Measurements from ENCODE around the gene RAB11B.
A peak's percentile ranks its signal among the peaks of the same experiment; 100 is the strongest.
"Not testable (repeated sequence)": the region's sequence is repeated elsewhere in the genome, so short reads cannot be mapped to it uniquely, and the experiment has no call there.

The RAB11B gene

DNA sequence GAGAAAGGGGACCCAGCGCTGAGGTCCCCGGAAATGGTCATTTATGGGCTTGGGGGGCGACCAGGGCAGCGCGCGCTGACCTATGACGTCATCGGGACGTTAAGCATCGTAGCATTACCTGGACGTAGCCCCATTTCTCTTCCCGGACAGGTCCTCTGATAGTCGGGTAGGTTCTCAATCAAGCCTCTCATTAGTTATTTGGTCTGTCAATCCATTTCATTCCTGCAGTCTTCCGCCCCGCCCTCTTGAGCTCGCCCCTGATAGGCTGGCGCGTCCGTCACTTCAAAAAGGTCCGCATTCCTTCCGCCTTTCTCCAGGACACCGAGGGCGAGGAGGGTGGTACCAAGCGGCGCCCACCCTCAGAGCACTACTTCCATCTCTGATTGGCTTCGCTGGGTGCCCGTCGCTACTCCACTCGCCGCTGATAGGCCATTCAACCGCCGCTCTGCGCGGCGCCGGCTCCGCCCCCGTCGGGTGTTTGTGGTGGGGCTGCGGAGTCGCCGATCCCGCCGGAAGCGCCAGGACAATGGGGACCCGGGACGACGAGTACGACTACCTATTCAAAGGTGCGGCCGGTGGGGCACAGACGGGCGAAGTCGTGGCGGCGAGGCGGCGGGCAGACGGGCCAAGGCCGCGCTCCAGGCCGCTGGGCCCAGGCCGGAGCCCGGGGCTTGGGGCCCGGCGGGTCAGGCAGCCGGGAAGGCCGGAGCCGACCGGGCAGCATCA is at the start of gene RAB11B:
TSS of gene RAB11B (plus strand) at position 470 of the 726 bp plus-strand sequence. CDS start at position 527, 57 bp downstream.
- peak; percentile 97 for FAIRE-seq

DNA sequence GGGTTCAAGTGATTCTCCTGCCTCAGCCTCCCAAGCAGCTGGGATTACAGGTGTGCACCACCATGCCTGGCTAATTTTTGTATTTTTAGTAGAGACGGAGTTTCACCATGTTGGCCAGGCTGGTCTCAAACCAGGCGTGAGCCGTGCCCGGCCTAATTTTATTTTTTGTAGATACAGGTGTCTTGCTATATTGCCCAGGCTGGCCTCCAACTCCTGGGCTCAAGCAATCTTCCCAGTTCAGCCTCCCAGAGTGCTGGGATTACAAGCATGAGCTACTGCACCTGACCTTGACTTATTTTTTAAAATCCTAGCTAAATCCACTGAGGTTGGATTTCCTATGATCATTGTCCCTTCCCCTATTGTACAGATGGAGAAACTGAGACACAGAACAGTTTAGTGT is 48.7 kb upstream of the RAB11B start:
- FAIRE-seq, result not testable (repeated sequence)

DNA sequence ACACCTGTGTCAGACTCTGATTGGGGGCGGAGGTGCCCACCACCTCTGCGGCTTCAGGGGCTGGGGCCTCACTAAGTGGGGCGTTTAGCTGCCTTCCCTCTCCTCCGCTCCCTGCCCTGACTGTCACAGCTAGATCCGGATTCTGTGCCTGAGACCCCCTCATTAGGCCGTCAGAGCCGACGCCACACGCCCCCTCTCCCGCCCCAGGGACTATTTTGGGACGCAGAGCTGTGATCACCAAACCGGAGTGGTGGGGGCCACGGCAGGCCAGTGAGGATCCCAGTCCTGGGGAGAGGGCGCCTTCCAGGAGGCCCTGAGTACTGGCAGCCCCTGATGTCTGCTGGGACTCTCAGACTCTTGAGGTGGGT is 47.9 kb upstream of the RAB11B start:
- FAIRE-seq, result no peak

DNA sequence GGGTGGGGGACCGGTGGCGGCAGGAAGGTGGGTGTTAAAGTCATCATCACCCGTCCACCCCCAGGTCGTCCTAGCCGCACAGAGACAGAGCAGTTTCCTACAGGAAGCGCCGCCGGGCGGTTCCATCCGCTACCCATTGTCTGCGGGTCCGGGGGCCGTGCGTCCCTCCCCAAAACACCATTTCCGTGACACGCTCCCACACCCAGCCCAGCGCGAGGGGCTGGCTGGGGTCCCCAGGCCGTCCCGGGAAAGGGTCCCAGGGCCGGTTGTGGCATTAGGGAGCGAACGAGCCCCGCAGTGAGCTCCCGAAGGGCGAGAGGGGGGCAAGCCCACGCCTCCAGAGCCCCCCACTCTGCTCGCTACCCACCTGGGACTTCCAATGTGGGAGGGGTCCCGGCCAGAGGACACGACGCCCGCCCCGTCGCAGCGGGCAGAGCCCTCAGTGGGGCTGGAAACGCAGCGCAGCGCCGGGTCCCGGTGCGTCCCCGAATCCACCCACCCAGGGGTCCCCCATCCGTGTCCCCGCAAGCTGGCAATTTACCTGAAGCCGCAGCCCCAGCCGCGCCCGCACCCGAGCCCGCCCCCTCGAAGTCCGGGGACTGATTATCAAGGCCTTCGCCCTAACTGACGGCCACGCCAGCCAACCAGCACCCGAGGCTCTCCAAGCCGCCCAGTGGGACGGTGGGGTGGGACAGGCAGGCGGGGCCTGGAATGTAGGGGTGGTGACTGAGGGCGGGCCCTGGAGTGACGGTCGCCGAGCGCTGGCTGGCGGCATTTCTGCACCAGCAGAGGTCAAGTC is 47.3 kb upstream of the RAB11B start, which contains the start of gene KANK3:
TSS of gene KANK3 (minus strand) at position 579 of the 799 bp plus-strand sequence. CDS start 5,434 bp downstream, outside the sequence.
- no peak for FAIRE-seq

DNA sequence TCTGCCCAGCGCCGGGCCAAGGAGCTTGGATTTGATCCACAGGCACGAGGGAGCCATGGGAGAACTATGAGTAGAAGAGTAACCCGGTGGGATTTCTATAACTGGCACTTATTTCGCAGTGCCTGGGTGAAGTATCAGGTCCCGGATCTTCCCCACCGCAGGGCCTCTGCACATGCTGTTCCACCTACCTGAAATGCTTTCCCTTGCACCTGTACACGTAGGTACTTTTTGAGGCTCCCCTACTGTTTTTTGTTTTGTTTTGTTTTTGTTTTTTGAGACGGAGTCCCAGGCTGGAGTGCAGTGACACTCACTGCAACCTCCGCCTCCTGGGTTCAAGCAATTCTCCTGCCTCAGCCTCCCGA is 46.7 kb upstream of the RAB11B start:
- FAIRE-seq, result no peak

DNA sequence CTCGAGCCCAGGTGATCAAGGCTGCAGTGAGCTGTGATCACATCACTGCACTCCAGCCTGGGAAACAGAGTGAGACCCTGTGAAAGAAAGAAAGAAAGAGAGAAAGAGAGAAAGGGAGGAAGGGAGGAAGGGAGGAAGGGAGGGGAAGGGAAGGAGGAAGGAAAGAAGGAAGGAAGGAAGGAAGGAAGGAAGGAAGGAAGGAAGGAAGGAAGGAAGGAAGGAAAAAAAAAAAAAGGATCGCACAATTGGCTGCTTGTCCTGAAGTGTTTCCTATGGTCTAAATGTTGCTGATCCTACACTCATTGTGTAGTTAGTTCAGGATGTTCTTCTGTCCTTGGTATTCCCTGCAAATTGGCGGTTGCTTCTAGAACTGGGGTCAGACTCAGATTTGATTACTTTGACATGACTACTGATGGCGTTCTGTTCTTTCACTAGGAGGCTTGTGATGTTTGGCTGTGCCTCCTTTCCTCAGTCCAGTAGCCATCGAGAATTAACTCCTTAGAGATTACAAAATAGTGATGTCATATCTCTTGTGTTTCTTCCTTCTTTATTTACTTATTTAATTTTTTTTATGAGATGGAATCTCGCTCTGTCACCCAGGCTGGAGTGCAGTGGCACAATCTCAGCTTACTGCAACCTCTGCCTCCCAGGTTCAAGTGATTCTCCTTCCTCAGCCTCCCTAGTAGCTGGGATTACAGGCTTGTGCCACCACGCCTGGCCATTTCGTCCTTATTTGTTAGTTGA is 40.4 kb upstream of the RAB11B start:
- FAIRE-seq, result not testable (repeated sequence)

DNA sequence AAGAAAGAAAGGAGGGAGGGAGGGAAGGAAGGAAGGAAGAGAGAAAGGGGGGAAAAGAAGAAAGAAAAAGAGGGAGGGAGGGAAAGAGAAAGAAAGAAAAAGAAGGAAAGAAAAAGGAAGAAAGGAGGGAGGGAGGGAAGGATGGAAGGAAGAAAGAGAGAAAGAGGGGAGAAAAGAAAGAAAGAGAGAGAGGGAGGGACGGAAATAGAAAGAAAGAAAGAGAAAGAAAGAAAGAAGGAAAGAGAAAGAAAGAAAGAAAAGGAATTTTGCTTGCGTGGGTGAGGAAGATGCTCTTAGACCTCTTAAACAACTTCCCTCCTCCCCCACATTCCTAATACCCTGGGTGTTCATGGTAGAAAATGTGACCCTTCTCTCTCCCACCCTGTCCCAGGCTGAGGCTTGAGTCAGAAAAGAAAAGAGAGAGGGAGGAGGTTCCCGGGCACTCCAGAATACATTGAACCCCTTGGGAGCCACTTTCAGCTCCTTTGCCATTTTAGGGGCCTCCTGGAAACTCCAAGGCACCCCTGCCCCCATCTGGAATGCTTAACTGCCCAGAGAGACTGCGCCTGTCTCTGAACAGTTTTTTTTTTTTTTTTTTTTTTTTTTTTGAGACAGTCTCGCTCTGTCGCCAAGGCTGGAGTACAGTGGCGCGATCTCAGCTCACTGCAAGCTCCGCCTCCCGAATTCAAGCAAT is 37.9 kb upstream of the RAB11B start:
- no peak for FAIRE-seq

DNA sequence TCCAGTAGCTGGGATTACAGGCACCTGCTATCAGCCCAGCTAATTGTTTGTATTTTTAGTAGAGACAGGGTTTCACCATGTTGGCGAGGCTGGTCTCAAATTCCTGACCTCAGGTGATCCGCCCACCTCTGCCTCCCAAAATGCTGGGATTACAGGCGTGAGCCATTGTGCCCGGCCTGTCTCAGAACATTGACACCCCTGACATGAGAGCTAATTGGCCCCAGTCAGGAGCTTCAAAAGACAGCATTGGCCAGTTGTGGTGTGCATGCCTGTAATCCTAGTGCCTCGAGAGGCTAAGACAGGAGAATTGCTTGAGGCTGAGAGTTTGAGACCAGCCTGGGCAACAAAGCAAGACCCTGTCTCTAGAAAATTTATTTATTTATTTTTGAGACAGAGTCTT is 37.3 kb upstream of the RAB11B start:
- FAIRE-seq, result not testable (repeated sequence)

DNA sequence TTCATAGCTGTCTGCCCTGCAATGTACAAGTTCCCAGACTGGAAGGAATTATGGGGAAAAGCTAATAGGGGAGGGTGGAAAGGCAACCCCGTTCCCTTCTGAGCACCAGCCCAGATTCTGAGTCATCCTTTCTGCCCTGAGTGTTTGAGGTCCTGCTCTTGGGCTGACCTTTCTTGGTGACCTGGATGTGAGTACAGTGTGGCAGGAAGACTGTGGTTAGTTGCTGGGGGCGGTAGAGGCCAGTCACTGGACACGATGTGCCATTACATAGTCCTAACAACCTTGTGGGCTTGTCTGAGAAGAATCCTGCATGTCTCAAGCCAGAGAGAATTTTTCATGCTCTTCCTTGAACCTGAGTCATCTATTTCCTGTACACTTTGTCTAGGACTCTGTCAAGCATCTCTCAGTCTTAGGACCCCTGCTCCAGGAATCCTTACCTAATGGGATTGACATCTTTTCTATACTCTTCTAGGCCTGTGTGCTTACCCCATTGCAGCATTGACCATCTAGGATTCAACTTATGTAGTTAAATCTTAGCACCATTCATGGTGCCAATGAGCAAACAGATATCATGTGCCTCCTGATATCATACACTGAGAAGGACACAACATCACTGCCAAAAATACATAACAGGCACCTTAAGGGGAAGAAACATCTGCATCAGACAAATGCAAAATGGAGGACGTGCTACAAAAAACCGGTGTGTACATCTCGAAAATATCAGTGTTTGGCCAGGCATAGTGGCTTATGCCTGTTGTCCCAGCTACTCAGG is 34.3 kb upstream of the RAB11B start:
- FAIRE-seq, result no peak

DNA sequence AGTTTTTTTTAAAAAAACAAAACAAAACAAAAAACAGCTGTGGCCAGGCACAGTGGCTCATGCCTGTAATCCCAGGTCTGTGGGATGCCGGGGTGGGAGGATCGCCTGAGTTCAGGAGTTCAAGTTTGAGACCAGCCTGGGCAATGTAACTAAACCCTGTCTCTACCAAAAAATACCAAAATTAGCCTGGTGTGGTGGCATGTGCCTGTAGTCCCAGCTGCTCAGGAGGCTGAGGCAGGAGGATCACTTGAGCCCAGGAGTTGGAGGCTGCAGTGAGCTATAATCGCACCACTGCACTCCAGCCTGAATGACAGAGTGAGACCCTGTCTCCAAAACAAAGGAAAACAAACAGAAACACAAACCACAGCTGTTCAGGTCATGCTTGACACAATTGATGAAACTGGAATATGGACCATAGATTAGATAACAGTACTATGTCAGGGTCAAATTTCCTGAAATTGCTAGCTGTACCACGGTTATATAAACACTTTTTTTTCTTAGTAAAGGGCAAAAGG is 33.1 kb upstream of the RAB11B start:
- FAIRE-seq, result no peak

DNA sequence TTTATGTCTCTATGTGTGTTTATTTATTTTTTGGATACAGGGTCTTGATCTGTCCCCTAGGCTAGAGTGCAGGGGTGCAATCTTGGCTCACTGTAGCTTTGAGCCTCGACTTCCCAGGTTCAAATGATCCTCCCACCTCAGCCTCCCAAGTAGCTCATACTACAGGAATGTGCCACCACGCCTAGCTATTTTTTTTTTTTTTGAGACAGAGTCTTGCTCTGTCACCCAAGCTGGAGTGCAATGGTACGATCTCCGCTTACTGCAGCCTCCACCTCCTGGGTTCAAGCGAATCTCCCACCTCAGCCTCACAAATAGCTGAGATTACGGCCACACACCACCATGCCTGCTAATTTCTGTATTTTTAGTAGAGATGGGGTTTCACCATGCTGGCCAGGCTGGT is 31.2 kb upstream of the RAB11B start:
- no peak for FAIRE-seq

DNA sequence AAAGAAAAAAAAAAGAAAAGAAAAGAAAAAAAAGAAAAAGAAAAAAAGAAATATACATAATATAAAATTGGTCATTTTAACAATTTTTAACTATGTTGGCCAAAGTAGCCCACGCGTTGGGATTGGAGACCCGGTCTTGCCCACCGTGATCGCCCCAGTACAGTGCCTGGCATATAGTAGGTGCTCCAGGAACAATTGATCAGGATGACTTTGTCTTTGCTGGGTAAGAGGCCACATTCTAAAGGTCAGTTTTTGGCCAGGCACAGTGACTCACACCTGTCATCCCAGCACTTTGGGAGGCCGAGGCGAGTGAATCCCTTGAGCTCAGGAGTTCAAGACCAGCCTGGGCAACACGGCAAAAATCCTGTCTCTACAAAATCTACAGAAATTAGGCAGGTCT is 30.0 kb upstream of the RAB11B start:
- no peak for FAIRE-seq

DNA sequence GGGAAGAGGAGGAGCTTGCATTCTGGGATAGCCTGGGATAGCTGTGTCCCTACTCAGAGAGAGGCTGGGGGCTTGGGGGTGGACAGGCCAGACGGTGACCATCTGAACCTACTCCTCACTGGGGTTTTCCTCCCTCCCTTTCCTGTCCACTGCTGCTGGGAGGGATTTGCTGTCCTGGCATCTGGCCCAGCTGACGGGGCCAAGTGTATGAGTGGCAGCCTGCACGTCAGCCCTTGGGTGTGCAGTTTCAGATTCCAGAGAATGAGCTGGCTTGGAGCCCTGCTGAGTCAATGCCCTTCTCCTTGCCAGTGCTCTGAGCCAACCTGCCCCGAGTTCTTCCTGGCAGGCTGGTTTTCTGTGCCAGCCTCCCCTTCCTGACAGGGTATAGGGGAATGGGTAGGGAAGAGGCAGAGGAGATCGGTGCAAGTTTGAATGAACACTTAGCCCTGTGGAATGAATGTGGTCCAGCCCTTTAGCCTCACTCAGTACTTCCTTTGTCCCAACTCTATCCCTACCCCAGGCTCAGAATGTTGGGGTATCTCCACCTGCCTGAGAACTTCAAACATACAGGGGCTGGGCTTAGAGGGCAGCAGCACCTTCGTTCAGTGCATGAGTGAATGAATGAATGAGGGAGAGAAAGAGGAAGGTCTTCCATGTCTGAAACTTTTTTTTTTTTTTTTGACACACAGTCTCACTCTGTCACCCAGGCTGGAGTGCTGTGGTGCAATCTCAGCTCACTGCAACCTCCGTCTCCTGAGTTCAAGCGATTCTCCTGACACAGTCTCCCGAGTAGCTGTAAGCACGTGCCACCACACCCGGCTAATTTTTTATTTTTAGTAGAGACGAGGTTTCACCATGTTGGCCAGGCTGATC is 28.0 kb upstream of the RAB11B start:
- FAIRE-seq, result no peak

DNA sequence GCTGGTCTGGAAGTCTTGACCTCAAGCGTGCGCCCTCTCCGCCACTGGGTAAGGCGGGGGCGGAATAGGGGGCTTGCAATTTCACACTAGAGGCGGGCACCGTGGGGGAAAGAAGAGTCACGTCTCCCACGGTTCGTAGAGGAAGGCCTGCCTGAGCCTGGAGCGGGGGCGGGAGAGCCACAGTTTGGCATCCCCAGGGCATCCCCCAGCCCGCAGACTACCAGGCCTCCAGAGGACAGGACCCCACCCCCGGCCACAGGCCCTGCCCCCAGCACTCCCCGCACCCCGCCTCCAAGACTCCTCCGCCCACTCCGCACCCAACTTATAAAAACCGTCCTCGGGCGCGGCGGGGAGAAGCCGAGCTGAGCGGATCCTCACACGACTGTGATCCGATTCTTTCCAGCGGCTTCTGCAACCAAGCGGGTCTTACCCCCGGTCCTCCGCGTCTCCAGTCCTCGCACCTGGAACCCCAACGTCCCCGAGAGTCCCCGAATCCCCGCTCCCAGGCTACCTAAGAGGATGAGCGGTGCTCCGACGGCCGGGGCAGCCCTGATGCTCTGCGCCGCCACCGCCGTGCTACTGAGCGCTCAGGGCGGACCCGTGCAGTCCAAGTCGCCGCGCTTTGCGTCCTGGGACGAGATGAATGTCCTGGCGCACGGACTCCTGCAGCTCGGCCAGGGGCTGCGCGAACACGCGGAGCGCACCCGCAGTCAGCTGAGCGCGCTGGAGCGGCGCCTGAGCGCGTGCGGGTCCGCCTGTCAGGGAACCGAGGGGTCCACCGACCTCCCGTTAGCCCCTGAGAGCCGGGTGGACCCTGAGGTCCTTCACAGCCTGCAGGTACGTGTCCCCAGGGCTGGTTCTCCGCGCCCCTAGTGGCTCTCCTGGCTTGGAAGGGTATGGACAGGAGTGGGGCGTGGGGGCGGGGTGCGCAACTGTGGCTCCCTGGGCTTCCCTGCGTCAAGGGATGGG is 26.1 kb upstream of the RAB11B start, which contains the start of gene ANGPTL4:
TSS of gene ANGPTL4 (plus strand) at position 353 of the 969 bp plus-strand sequence. CDS start at position 520, 167 bp downstream.
- FAIRE-seq, result no peak

DNA sequence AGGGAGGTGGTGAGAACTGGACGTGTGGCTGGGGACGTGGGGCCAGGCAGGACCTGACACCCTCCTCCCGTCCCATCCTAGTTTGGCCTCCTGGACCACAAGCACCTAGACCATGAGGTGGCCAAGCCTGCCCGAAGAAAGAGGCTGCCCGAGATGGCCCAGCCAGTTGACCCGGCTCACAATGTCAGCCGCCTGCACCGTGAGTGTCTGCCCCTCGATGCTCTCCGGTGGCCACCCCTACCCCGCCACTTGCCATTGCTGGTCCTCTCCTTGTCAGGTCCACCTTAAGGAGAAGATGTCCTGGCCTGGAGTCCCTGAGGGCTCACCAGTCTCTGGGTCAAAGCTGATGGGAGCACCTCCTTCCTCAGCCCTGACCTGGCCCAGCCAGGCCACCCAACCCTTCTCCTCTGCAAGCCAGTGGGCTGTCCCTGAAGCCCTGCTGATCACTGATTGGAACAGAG is 24.0 kb upstream of the RAB11B start:
- FAIRE-seq, result no peak

DNA sequence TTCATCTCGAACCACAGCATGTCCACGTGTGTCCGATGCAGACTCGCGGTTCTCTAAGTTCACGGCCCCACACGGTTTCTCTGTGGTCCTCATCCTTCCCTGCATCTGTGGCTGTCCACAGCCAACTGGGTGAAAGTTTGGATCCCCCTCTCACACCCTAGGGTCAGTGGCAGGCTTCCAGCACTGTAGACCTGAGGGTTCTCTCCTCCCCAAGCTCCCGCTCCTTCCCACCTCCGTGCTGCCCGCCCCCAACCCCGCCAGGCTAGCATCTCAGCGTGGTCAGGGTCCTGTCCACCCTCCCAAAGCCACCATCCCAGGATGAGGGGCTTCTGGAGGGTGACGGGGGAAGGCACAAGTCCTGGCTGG is 23.2 kb upstream of the RAB11B start:
- no peak for FAIRE-seq

DNA sequence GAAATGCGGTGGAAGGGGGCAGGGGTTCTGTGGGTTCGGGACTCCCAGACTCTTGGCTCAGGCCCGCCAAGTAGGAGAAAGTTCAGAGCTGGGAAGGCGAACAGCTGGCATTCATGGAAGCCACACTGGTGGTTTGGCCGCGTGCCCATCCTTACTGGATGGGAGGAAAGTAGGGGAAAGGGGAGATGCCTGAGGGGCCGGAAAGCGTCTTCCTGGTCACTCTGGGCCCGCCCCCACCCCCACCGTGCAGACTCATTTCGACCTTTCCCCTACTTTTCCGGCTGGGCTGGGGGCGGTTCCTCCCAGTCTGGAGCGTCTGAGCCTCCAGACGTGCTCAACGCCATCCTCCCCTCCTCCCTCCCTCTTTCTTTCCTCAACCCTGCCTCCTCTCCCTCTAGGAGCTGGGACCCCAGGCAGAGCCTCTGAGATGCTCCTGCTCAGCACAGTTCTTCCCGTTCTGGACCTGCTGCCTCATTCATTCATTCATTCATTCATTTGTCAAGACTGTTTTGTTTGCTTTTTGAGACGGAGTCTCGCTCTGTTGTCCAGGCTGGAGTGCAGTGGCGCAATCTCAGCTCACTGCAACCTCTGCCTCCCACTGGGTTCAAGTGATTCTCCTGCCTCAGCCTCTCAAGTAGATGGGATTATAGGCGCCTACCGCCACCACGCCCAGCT is 22.7 kb upstream of the RAB11B start:
- no peak for FAIRE-seq

DNA sequence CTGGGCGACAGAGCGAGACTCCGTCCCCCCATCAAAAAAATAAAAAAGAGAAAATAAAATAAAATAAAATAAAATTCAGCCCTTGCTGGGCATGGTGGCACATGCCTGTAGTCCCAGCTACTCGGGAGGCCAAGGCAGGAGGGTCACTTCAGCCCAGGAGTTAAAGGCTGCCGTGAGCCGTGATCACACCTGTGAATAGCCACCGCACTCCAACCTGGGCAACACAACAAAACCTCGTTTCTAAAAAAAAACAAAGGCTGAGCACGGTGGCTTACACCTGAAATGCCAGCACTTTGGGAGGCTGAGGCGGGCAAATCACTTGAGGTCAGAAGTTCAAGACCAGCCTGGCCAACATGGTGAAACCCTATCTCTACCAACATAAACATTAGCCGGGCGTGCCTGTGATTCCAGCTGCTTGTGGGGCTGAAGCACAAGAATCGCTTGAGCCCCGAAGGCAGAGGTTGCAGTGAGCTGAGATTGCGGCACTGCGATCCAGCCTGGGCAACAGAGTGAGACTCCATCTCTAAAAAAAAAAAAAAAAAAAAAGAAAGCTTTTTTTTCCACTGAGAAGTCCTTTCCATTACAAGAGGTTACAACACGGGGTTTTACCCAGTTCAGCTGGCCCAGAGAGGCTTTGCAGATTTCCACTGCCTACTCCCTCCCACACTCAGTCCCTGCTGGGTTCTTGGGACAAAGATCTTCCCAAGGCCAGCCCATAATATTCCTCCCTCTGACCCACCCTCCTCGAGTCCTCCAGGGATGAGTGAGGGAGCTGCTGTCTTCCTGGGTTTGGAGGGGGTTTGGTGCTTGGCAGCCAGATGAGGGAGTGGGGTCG is 19.8 kb upstream of the RAB11B start:
- no peak for FAIRE-seq
